GM12875 (cell line): ENCODE measurements around the gene TECTA.

ENCODE experiments used
- H3K4me3 ChIP-seq: one replicate; pipeline ENCODE4 v1.5.1; 2011; ENCODE audit warnings: low read depth, low read length, control low read depth
- TF ChIP-seq, protein P1 (sequence below): IDR thresholded peaks from 2 replicates; pipeline ENCODE4 v1.5.1; 2011; ENCODE audit warnings: low read depth, mild to moderate bottlenecking, control low read depth, inconsistent platforms, low read length, moderate library complexity, borderline replicate concordance; ENCODE audit not compliant: insufficient read depth

TECTA gene

DNA sequence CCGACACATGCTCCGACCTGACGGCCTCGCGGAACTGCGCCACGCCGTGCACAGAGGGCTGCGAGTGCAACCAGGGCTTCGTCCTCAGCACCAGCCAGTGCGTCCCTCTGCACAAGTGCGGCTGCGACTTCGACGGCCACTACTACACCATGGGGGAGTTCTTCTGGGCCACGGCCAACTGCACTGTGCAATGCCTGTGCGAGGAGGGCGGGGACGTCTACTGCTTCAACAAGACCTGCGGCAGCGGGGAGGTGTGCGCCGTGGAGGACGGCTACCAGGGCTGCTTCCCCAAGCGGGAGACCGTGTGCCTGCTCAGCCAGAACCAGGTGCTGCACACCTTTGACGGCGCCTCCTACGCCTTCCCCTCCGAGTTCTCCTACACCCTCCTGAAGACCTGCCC, 26.8 kb downstream of the TECTA start:
- TF ChIP-seq, protein P1, sequence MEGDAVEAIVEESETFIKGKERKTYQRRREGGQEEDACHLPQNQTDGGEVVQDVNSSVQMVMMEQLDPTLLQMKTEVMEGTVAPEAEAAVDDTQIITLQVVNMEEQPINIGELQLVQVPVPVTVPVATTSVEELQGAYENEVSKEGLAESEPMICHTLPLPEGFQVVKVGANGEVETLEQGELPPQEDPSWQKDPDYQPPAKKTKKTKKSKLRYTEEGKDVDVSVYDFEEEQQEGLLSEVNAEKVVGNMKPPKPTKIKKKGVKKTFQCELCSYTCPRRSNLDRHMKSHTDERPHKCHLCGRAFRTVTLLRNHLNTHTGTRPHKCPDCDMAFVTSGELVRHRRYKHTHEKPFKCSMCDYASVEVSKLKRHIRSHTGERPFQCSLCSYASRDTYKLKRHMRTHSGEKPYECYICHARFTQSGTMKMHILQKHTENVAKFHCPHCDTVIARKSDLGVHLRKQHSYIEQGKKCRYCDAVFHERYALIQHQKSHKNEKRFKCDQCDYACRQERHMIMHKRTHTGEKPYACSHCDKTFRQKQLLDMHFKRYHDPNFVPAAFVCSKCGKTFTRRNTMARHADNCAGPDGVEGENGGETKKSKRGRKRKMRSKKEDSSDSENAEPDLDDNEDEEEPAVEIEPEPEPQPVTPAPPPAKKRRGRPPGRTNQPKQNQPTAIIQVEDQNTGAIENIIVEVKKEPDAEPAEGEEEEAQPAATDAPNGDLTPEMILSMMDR, result no peak
- no peak overlapping the region for H3K4me3 ChIP-seq

DNA sequence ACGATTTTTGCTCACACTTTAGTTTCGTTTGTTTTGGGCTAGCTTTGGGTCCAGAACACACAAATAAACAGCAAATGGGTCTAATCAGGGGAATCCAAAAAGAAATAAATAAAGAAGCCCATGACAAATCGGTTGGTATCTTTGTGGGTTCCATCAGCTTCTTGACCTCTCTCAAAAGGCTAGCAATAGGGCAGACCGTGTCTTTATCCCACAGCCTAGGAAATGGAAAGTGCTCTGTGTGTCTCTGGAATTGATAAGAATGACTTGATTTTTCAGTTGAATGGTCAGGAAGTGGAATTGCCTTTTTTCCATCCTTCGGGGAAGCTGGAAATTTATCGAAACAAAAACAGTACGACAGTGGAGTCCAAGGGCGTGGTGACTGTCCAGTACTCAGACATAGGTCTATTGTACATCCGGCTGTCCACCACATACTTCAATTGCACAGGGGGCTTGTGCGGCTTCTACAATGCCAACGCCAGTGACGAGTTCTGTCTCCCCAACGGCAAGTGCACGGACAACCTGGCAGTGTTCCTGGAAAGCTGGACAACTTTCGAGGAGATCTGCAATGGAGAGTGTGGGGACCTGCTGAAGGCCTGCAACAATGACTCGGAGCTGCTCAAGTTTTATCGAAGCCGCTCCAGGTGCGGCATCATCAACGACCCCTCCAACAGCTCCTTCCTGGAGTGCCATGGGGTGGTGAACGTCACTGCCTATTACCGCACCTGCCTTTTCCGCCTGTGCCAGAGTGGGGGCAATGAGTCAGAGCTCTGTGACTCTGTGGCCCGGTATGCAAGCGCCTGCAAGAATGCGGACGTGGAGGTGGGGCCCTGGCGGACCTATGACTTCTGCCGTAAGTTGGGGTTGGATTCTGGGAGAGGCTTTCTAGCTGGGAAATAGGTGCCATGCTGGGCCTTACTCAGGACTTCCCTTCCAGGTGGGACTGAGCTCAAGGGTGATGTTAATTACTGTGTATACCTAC, 28.6 kb downstream of the TECTA start:
- TF ChIP-seq, protein P1, result no peak
- H3K4me3 ChIP-seq, result no peak overlapping the region

DNA sequence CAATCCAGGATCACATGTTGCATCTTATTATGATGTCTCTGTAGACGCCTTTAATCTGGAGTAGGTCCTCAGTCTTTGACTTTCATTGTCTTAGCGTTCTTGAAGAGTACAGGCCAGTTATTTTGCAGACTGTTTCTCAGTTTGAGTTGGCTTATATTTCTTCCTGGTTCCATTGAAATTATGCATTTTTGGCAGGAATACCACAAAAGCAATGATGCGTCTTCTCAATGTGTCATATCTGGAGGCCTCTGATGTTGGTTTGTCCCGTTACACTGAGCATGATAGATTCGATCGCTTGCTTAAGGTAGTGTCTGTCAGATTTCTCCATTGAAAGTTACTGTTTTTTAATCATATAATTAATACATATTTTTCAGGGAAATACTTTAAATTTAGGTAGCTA, 30.6 kb downstream of the TECTA start:
- H3K4me3 ChIP-seq, result no peak overlapping the region
- TF ChIP-seq, protein P1, result no peak

DNA sequence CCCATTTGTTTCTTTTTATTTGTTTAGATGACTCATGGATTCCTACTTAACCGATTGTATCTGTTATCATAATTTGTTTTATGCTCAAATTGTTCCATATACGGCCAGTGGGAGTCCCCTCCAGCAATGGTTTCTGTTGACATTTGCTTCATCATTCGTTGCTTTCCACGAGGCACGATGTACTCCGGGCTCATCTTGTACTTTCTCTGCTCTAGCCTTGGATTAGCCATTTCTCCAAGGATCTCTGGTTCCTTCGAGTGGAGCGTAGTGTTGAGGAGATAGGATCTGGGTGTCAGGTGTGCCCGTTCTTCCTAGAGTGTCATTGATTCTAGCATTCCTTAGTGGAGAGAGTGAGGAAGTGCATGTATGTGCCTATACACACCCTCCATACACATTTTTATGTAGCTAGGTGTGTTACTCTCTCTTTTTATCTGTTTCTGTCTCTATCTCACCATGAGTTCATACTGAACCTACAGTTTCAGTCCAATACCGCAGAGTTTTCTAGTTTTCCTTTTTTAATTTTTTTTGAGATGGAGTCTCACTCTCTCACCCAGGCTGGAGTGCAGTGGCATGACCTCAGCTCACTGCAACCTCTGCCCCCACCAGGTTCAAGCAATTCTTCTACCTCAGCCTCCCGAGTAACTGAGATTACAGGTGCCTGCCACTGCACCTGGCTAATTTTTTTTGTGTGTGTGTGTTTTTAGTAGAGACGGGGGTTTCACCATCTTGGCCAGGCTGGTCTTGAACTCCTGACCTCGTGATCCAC, 31.4 kb downstream of the TECTA start:
- TF ChIP-seq, protein P1, result no peak
- H3K4me3 ChIP-seq, result no peak overlapping the region

DNA sequence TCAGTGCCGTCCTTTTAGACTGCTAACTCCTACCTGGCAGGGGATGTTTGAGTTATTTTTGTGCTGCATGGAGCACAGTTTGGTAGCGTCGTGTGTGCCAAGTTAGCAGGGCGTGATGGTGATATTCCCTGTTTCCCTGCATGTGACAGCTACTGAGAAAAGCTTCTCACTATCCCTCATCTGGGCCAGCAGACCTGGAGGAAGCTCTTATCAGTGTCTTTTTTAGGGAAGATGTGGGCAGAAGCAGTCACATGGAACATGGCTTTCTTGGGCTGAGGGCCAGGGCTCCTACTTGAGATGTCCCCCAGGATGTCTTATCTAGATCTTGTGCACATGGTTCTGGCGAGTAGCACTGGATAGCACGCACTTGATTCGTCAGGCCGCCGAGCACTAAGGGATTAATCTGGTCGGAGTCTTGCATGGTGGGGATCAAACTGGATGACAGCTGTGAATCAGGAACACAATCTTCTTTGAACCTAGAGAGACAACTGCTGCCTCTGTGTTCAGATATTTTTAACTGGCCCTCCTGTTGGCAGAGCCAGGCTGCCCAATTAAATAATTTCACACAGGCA, 33.8 kb downstream of the TECTA start:
- TF ChIP-seq, protein P1, result no peak

DNA sequence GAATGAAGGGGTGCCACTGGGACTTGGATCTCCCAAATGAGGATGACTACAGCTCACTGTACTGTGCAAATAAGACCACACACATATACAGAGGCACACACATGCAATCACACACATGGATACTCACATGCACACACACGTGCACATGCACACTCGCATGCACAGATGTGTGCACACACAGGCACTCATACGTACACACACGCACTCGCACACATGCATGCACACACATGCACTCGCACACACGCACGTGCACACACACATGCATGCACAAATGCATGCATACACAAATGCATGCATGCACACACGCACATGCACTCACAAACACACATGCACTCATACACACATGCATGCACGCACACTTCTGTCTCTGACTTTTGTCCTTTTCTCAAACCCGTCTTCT, 36.0 kb downstream of the TECTA start:
- TF ChIP-seq, protein P1, result no peak
- H3K4me3 ChIP-seq, result no peak overlapping the region

More for the DNA sequence above, 33.8 kb downstream of the TECTA start:
- no peak overlapping the region for H3K4me3 ChIP-seq

DNA sequence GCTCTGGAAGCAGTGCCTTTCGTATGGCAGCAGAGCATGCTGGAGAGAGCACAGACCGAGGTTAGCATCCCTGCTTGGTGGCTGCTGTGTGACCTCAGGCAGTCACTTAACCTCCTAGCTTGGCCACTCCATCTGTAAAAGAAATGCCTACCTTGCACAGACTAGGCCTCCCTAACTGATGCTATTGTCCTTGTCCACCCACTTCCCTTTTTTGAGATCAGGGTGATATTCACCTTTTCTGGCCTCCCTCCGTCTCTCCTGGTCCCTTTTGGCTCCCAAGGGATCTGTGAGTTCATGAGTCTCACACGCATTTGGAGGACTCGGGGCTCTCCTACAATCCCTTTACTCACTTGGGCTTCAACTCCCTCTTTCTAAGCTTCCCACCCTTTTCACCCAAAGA, 37.2 kb downstream of the TECTA start:
- no peak overlapping the region for H3K4me3 ChIP-seq
- TF ChIP-seq, protein P1, result no peak
